GM12892 (cell line): ENCODE results near the gene RAB10.

ENCODE experiments used
- POLR2A ChIP-seq: IDR thresholded peaks from 2 replicates; pipeline ENCODE4 v1.6.1; 2011; ENCODE audit warnings: low read depth, low read length, control low read depth
- POLR2AphosphoS5 ChIP-seq: IDR thresholded peaks from 2 replicates; pipeline ENCODE4 v1.6.1; 2011; ENCODE audit warnings: low read depth, low read length, control low read depth
- TAF1 ChIP-seq: IDR thresholded peaks from 2 replicates; pipeline ENCODE4 v1.6.1; 2011; ENCODE audit warnings: low read depth, mild to moderate bottlenecking, control low read depth, low read length, borderline replicate concordance

DNA sequence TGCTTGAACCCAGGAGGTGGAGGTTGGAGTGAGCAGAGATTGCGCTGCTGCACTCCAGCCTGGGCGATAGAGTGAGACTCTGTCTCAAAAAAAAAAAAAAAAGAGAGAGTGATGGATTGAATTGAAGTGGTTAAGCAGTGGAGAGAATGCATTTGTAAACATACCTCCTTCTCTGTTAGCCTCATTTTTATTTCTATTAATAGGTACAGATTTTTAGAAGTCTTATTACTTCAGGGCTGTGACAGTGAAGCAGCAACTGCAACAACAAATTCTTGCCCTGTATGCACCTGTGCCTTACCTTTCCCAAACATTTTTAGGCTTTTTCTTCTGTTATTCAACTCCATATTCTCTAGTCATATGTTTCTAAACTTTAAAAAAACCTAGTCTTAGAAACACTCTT is 55.5 kb downstream of the RAB10 start:
- no peak for TF ChIP-seq POLR2AphosphoS5
- no peak for TF ChIP-seq TAF1
- TF ChIP-seq POLR2A, result no peak
